HG03159 (cell line): ENCODE results near the gene PLD6.

Experiments
- ATAC-seq: cut with Tn5 transposase; IDR thresholded peaks from one replicate; pipeline ENCODE4 v1.9.1; 2021; ENCODE audit warnings: mild to moderate bottlenecking, moderate library complexity; ENCODE audit not compliant: unreplicated experiment

PLD6 gene

GRCh38 chr17:17227608-17228520 is 21.7 kb upstream of the PLD6 start:
- ATAC-seq, result no peak

- no peak for ATAC-seq
Observed at GRCh38 chr17:17226451-17227265, 20.5 kb upstream of the PLD6 start.

GRCh38 chr17:17225901-17226300 is 19.8 kb upstream of the PLD6 start:
- no peak for ATAC-seq

- no peak for ATAC-seq
Observed at GRCh38 chr17:17224137-17224536, 18.0 kb upstream of the PLD6 start.

GRCh38 chr17:17223736-17224135 is 17.6 kb upstream of the PLD6 start:
- ATAC-seq, result no peak

GRCh38 chr17:17221329-17221728 is 15.2 kb upstream of the PLD6 start:
- ATAC-seq, result no peak

- no peak for ATAC-seq
Observed at GRCh38 chr17:17220529-17220928, 14.4 kb upstream of the PLD6 start.

- no peak for ATAC-seq
Observed at GRCh38 chr17:17217995-17218394, 11.9 kb upstream of the PLD6 start.

- ATAC-seq, result no peak
Observed at GRCh38 chr17:17216776-17217175, 10.6 kb upstream of the PLD6 start.

- no peak for ATAC-seq
Observed at GRCh38 chr17:17216236-17216635, 10.1 kb upstream of the PLD6 start.

- no peak for ATAC-seq
Observed at GRCh38 chr17:17215575-17215974, 9.4 kb upstream of the PLD6 start.

- ATAC-seq, result no peak
Observed at GRCh38 chr17:17214646-17215436, 8.7 kb upstream of the PLD6 start.

GRCh38 chr17:17213775-17214174 is 7.6 kb upstream of the PLD6 start:
- ATAC-seq, result no peak

- ATAC-seq, result no peak
Observed at GRCh38 chr17:17207998-17208397, 1.9 kb upstream of the PLD6 start.

- ATAC-seq, result no peak
Observed at GRCh38 chr17:17206913-17207335, 791 bp upstream of the PLD6 start.

GRCh38 chr17:17205368-17206123 is 587 bp downstream of the PLD6 start:
- peak; percentile 45 for ATAC-seq

- ATAC-seq, result no peak
Observed at GRCh38 chr17:17204635-17205231, 1.4 kb downstream of the PLD6 start.

- no peak for ATAC-seq
Observed at GRCh38 chr17:17204041-17204591, 2.0 kb downstream of the PLD6 start.

- no peak for ATAC-seq
Observed at GRCh38 chr17:17203173-17203730, 2.9 kb downstream of the PLD6 start.
